Colon (tissue), 2 donors: ENCODE results near the gene TMEM154.

Experiments used
- FAIRE-seq: peaks from 2 replicates; lab custom pipeline; 2012; peaks lifted over from hg19 to GRCh38; lab: Jason Lieb, UNC
- donor health status: control.
- donor health status: control.

The TMEM154 gene

GRCh38 chr4:152626790-152627189 lies 53.0 kb downstream of the TMEM154 start:
- FAIRE-seq = no peak

GRCh38 chr4:152620915-152621314 lies 58.9 kb downstream of the TMEM154 start:
- no peak for FAIRE-seq

GRCh38 chr4:152620218-152620617 lies 59.6 kb downstream of the TMEM154 start:
- FAIRE-seq = no peak

- FAIRE-seq = no peak
These were observed 60.2 kb downstream of the TMEM154 start for GRCh38 chr4:152619556-152619955.

- FAIRE-seq = no peak
These were observed 60.8 kb downstream of the TMEM154 start for GRCh38 chr4:152618971-152619370.

GRCh38 chr4:152616804-152617203 lies 63.0 kb downstream of the TMEM154 start:
- no peak for FAIRE-seq

- FAIRE-seq = no peak
These were observed 65.7 kb downstream of the TMEM154 start for GRCh38 chr4:152613841-152614721.

- no peak for FAIRE-seq
These were observed 66.4 kb downstream of the TMEM154 start for GRCh38 chr4:152613351-152613750.

- FAIRE-seq = no peak
These were observed 69.7 kb downstream of the TMEM154 start for GRCh38 chr4:152610131-152610530.

GRCh38 chr4:152609481-152609880 lies 70.3 kb downstream of the TMEM154 start:
- no peak for FAIRE-seq

- FAIRE-seq = no peak
These were observed 72.6 kb downstream of the TMEM154 start for GRCh38 chr4:152607178-152607577.

- no peak for FAIRE-seq
These were observed 73.0 kb downstream of the TMEM154 start for GRCh38 chr4:152606753-152607152.

GRCh38 chr4:152605641-152606335 lies 74.0 kb downstream of the TMEM154 start:
- FAIRE-seq = no peak

GRCh38 chr4:152605031-152605430 lies 74.8 kb downstream of the TMEM154 start:
- FAIRE-seq = no peak

GRCh38 chr4:152601156-152601555 lies 78.6 kb downstream of the TMEM154 start:
- no peak for FAIRE-seq

- no peak for FAIRE-seq
These were observed 80.2 kb downstream of the TMEM154 start for GRCh38 chr4:152599636-152600035.

- FAIRE-seq = no peak
These were observed 80.7 kb downstream of the TMEM154 start for GRCh38 chr4:152599095-152599494.

GRCh38 chr4:152598454-152598853 lies 81.3 kb downstream of the TMEM154 start:
- no peak for FAIRE-seq

GRCh38 chr4:152594978-152595925 lies 84.5 kb downstream of the TMEM154 start:
- FAIRE-seq = no peak

GRCh38 chr4:152594057-152594456 lies 85.7 kb downstream of the TMEM154 start:
- no peak for FAIRE-seq

- no peak for FAIRE-seq
These were observed 87.9 kb downstream of the TMEM154 start for GRCh38 chr4:152591876-152592275.

GRCh38 chr4:152591396-152591795 lies 88.4 kb downstream of the TMEM154 start:
- no peak for FAIRE-seq
